K562 (cell line): ENCODE measurements around the gene CLCN4.

Experiments
- BHLHE40 ChIP-seq: IDR thresholded peaks from 2 replicates; pipeline ENCODE4 v1.6.1; 2011; ENCODE audit warnings: low read length, improper control_type of control experiment
- E2F1 ChIP-seq: sonication (generic); formaldehyde crosslinking; IDR thresholded peaks from 2 replicates; pipeline ENCODE4 v1.8.1; 2023; ENCODE audit warnings: mild to moderate bottlenecking, missing genetic modification reagents, moderate library complexity
- MTA1 ChIP-seq: fragments of 450-650 bp; IDR thresholded peaks from 2 replicates; pipeline ENCODE4 v1.6.1; 2017; ENCODE audit warnings: borderline replicate concordance
- SIX5 ChIP-seq, 2 experiments: IDR thresholded peaks; 2 replicates each; pipeline ENCODE4 v1.6.1; 2011; ENCODE audit warnings: low read length in 2 of 2, borderline replicate concordance in 1 of 2, low read depth in 1 of 2, mild to moderate bottlenecking in 1 of 2, moderate library complexity in 1 of 2; ENCODE audit not compliant: insufficient read depth in 1 of 2
- ZNF12 ChIP-seq: sonication (generic); formaldehyde crosslinking; IDR thresholded peaks from 2 replicates; pipeline ENCODE4 v1.4.0; 2020; ENCODE audit warnings: mild to moderate bottlenecking, missing genetic modification reagents

GRCh38 chrX:10208953-10209352 lies 52.2 kb downstream of the CLCN4 start:
- no peak for TF ChIP-seq E2F1 (CRISPR knock-in tag)
- no peak for TF ChIP-seq MTA1
- no peak for TF ChIP-seq BHLHE40
- TF ChIP-seq ZNF12 = no peak
- TF ChIP-seq SIX5 (IDR thresholded peaks at IDR 0.05; ENCODE audit: borderline replicate concordance in 1 of 2, insufficient read depth in 1 of 2, low read depth in 1 of 2, low read length in 2 of 2) = no peak
